OCI-LY3 (cell line): ENCODE measurements around the gene BAIAP2L2.

Source experiments
- H2AFZ ChIP-seq: fragments of 200-600, 300-600 bp; shearing (Covaris generic); 2 replicates; pipeline ENCODE4 v1.6.0; 2014; ENCODE audit warnings: antibody characterized with exemption, low read depth, low read length
- H3K27ac ChIP-seq: fragments of 200-600, 300-600 bp; sonication (generic); 2 replicates; pipeline ENCODE4 v1.5.1; 2014; ENCODE audit warnings: mild to moderate bottlenecking, low read length, moderate library complexity, mixed read lengths
- H3K27me3 ChIP-seq: fragments of 200-600, 300-600 bp; sonication (generic); 2 replicates; pipeline ENCODE4 v1.6.1; 2014; ENCODE audit warnings: low read depth, low read length, mixed read lengths
- H3K36me3 ChIP-seq: fragments of 200-600, 300-600 bp; sonication (generic); replicated peaks from 2 replicates; pipeline ENCODE3; 2014; ENCODE audit warnings: low read depth, low read length, mixed read lengths
- H3K4me1 ChIP-seq: fragments of 300-600, 200-600 bp; sonication (generic); 2 replicates; pipeline ENCODE4 v1.6.1; 2014; ENCODE audit warnings: low read length, mixed read lengths
- H3K4me2 ChIP-seq: fragments of 200-600, 300-600 bp; sonication (generic); 2 replicates; pipeline ENCODE4 v1.6.1; 2014; ENCODE audit warnings: low read length, mixed read lengths
- H3K4me3 ChIP-seq: fragments of 300-600, 200-600 bp; sonication (generic); 2 replicates; pipeline ENCODE4 v1.5.1; 2014; ENCODE audit warnings: antibody characterized with exemption, mild to moderate bottlenecking, low read length, moderate library complexity
- H3K79me2 ChIP-seq: fragments of 300-600, 200-600 bp; shearing (Covaris generic); 2 replicates; pipeline ENCODE4 v1.6.1; 2014; ENCODE audit warnings: mild to moderate bottlenecking, low read length, mixed read lengths
- H3K9ac ChIP-seq: fragments of 300-600, 200-600 bp; shearing (Covaris generic); 2 replicates; pipeline ENCODE4 v1.6.0; 2014; ENCODE audit warnings: mild to moderate bottlenecking, low read length, moderate library complexity
- H3K9me3 ChIP-seq: fragments of 200-600, 300-600 bp; shearing (Covaris generic); 2 replicates; pipeline ENCODE4 v1.6.1; 2014; ENCODE audit warnings: low read length, mixed read lengths; ENCODE audit not compliant: insufficient read depth
- H4K20me1 ChIP-seq: fragments of 200-600, 300-600 bp; sonication (generic); 2 replicates; pipeline ENCODE4 v1.6.1; 2016; ENCODE audit warnings: low read length, mixed read lengths; ENCODE audit not compliant: insufficient read depth
- EZH2phosphoT487 ChIP-seq: fragments of 200-600 bp; shearing (Covaris generic); IDR thresholded peaks from 2 replicates; pipeline ENCODE4 v1.6.1; 2018; ENCODE audit warnings: antibody characterized with exemption, mixed run types, low read depth
- TF ChIP-seq, protein P1 (sequence below): fragments of 200-600, 300-600 bp; sonication (generic); IDR thresholded peaks from 2 replicates; pipeline ENCODE4 v1.5.1; 2014; ENCODE audit warnings: antibody characterized with exemption, low read length, low read depth

The BAIAP2L2 gene

GRCh38 chr22:38127869-38128268 is 17.4 kb upstream of the BAIAP2L2 start:
- Histone ChIP-seq H3K27me3 (no peaks in the 10 kb centered on the region), H4K20me1 (no peaks in the 10 kb centered on the region), H3K9me3 (no peaks in the 10 kb centered on the region), H3K4me3 (no peak overlapping the region), H3K79me2 (no peaks in the 10 kb centered on the region), H3K36me3 (no peaks in the 10 kb centered on the region), H2AFZ (no peak overlapping the region), H3K27ac (no peak overlapping the region), H3K4me2 (no peak overlapping the region), H3K4me1 (no peaks in the 10 kb centered on the region), H3K9ac (no peak overlapping the region)
- no peak for TF ChIP-seq EZH2phosphoT487
- TF ChIP-seq, protein P1, sequence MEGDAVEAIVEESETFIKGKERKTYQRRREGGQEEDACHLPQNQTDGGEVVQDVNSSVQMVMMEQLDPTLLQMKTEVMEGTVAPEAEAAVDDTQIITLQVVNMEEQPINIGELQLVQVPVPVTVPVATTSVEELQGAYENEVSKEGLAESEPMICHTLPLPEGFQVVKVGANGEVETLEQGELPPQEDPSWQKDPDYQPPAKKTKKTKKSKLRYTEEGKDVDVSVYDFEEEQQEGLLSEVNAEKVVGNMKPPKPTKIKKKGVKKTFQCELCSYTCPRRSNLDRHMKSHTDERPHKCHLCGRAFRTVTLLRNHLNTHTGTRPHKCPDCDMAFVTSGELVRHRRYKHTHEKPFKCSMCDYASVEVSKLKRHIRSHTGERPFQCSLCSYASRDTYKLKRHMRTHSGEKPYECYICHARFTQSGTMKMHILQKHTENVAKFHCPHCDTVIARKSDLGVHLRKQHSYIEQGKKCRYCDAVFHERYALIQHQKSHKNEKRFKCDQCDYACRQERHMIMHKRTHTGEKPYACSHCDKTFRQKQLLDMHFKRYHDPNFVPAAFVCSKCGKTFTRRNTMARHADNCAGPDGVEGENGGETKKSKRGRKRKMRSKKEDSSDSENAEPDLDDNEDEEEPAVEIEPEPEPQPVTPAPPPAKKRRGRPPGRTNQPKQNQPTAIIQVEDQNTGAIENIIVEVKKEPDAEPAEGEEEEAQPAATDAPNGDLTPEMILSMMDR, result no peak

DNA sequence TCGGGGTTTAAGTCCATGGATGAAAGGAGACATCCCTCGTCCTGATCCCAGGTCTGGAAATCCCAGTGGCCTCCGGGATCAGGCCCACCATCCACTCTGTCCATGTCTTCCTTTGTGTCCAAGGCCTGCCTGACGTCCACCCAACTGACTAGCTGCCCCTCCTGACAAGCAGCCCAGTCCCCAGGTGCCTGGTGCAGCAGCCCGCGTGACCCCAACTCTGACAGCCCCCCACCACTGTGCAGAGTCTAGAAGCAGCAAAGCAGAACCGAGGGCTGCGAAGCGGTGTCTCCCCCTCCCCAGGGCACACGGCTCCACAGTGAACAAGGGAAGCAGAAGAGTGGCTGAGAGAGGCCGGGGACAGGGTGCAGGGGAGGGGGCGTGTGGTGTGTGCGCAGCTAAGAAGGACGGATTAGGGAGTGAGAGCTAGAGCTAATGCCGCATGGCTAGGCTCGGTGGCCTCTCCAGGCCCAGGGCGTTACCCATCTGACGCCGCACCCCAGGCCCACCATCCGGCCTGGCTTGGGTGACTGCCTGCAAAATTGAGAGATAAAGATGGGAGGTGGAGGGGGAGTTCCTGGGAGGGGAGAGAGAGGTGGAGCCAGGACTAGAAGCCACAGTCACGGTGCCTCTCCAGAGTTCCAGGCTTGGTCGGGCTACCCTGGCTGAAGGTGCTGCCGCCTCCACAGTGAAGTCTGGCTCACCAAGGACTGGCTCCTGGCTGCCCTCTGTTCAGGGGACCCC is 16.6 kb upstream of the BAIAP2L2 start:
- Histone ChIP-seq H3K4me2 (no peak overlapping the region), H3K9me3 (no peaks in the 10 kb centered on the region), H3K4me1 (no peaks in the 10 kb centered on the region), H3K4me3 (no peak overlapping the region), H2AFZ (no peak overlapping the region), H4K20me1 (no peaks in the 10 kb centered on the region), H3K36me3 (no peaks in the 10 kb centered on the region), H3K9ac (no peak overlapping the region), H3K79me2 (no peaks in the 10 kb centered on the region), H3K27me3 (no peaks in the 10 kb centered on the region), H3K27ac (no peak overlapping the region)
- TF ChIP-seq, protein P1, result no peak
- TF ChIP-seq EZH2phosphoT487, result no peak

- no peak overlapping the region for H3K4me2 ChIP-seq
- no peaks in the 10 kb centered on the region for H4K20me1 ChIP-seq
- no peaks in the 10 kb centered on the region for H3K9me3 ChIP-seq
- no peak overlapping the region for H2AFZ ChIP-seq
- no peaks in the 10 kb centered on the region for H3K4me1 ChIP-seq
- H3K27me3 ChIP-seq, result no peaks in the 10 kb centered on the region
- no peak overlapping the region for H3K27ac ChIP-seq
- no peak overlapping the region for H3K9ac ChIP-seq
- H3K36me3 ChIP-seq, result no peaks in the 10 kb centered on the region
- TF ChIP-seq, protein P1, result no peak
- no peak for TF ChIP-seq EZH2phosphoT487
- no peak overlapping the region for H3K4me3 ChIP-seq
- H3K79me2 ChIP-seq, result no peaks in the 10 kb centered on the region
These were observed 15.3 kb upstream of the BAIAP2L2 start for GRCh38 chr22:38125751-38126201.

- Histone ChIP-seq H4K20me1 (no peaks in the 10 kb centered on the region), H3K4me1 (no peaks in the 10 kb centered on the region), H3K79me2 (no peaks in the 10 kb centered on the region), H3K4me3 (no peak overlapping the region), H3K27ac (no peak overlapping the region), H3K9ac (no peak overlapping the region), H2AFZ (no peak overlapping the region), H3K27me3 (no peaks in the 10 kb centered on the region), H3K4me2 (no peak overlapping the region), H3K36me3 (no peaks in the 10 kb centered on the region), H3K9me3 (no peaks in the 10 kb centered on the region)
- TF ChIP-seq, protein P1, result no peak
- TF ChIP-seq EZH2phosphoT487, result no peak
These were observed 14.6 kb upstream of the BAIAP2L2 start for GRCh38 chr22:38125038-38125610.
